K562 (cell line): Measurements from ENCODE around the gene USH2A. TPM values are rescaled to one million over a fixed set of nuclear protein-coding genes. Genes with fewer than 3 reads are reported as not detected.

Experiments used
- ATAC-seq: fragments of 200-7000 bp; cut with Tn5 transposase; 3 replicates; pipeline ENCODE4 v1.9.1; 2020; ENCODE audit warnings: moderate library complexity
- BruUV-seq: library from RNA; stranded (reverse); fragments of 400-500 nt; replicated peaks from 2 replicates; lab custom pipeline; 2021; lab: Mats Ljungman, UMichigan
- CTCF ChIA-PET: fragments of 300-600 bp; formaldehyde crosslinking; extraction: SDS; loops from one replicate; lab custom pipeline; 2021; ENCODE audit warnings: low intra/inter-chr PET ratio; lab: Yijun Ruan, JAX
- POLR2A ChIA-PET: fragments of 300-600, 350-650 bp; sonication (Branson Sonifier 250); formaldehyde crosslinking; extraction: SDS; loops from one replicate; lab custom pipeline; 2021; ENCODE audit warnings: antibody characterized with exemption, inconsistent platforms; lab: Yijun Ruan, JAX
- DNase-seq, 4 experiments: peaks; one replicate each; pipeline versions ENCODE4 v3.0.0 to v3.0.0-alpha.2; 2011 to 2018; ENCODE audit warnings: low spot score in 3 of 4, mixed read lengths in 3 of 4; ENCODE audit errors: extremely low read depth in 1 of 4
- FAIRE-seq: peaks from 2 replicates; lab custom pipeline; 2011; peaks lifted over from hg19 to GRCh38; lab: Jason Lieb, UNC
- H2AFZ ChIP-seq: 2 replicates; pipeline ENCODE4 v1.6.0; 2011; ENCODE audit warnings: low read depth, low read length, control low read depth, inconsistent platforms
- H3K27ac ChIP-seq: fragments of 200-600 bp; 3 replicates; pipeline ENCODE4 v1.8.0; 2011; ENCODE audit warnings: low read depth, mild to moderate bottlenecking, control low read depth, inconsistent platforms, low read length, moderate library complexity, mixed read lengths; ENCODE audit errors: extremely low read depth
- H3K27me3 ChIP-seq, 2 experiments: fragments of 300-600 bp in 1 of 2; 2 replicates in 1 of 2; 3 replicates in 1 of 2; pipeline versions ENCODE4 v1.6.0 to v1.8.0; 2011; ENCODE audit warnings: inconsistent platforms in 2 of 2, low read length in 2 of 2, mild to moderate bottlenecking in 1 of 2, mixed read lengths in 1 of 2, moderate library complexity in 1 of 2; ENCODE audit not compliant: control insufficient read depth in 2 of 2, insufficient read depth in 2 of 2
- H3K36me3 ChIP-seq: fragments of 300-600 bp; 3 replicates; pipeline ENCODE4 v1.8.0; 2011; ENCODE audit warnings: mild to moderate bottlenecking, low read length, inconsistent platforms; ENCODE audit not compliant: control insufficient read depth, insufficient read depth
- H3K4me1 ChIP-seq, 2 experiments: fragments of 200-600 bp in 1 of 2; replicated peaks in 1 of 2; 2 replicates in 1 of 2; 3 replicates in 1 of 2; pipeline versions ENCODE4 v1.5.1 to v1.8.0; 2011; ENCODE audit warnings: inconsistent platforms in 2 of 2, low read length in 2 of 2, mild to moderate bottlenecking in 1 of 2, mixed read lengths in 1 of 2, moderate library complexity in 1 of 2; ENCODE audit not compliant: control insufficient read depth in 2 of 2, insufficient read depth in 2 of 2
- H3K4me2 ChIP-seq: 2 replicates; pipeline ENCODE4 v1.6.1; 2011; ENCODE audit warnings: low read length, control low read depth, inconsistent platforms, mixed read lengths; ENCODE audit not compliant: insufficient read depth
- H3K4me3 ChIP-seq: fragments of 200-600 bp; sonication (generic), shearing (Covaris generic); 2 replicates; pipeline ENCODE4 v1.5.1; 2016; ENCODE audit warnings: control low read depth, inconsistent platforms
- H3K79me2 ChIP-seq: fragments of 200-600 bp; 3 replicates; pipeline ENCODE4 v1.8.0; 2011; ENCODE audit warnings: low read length, inconsistent platforms; ENCODE audit not compliant: control insufficient read depth, insufficient read depth
- H3K9ac ChIP-seq, 2 experiments: 2 replicates each; pipeline versions ENCODE4 v1.6.0 to v1.6.1; 2011; ENCODE audit warnings: low read depth in 2 of 2, low read length in 2 of 2, control low read depth in 1 of 2, inconsistent platforms in 1 of 2, mild to moderate bottlenecking in 1 of 2, mixed read lengths in 1 of 2; ENCODE audit not compliant: insufficient read depth in 1 of 2
- H3K9me1 ChIP-seq: one replicate; pipeline ENCODE4 v1.6.0; 2011; ENCODE audit warnings: inconsistent platforms, mild to moderate bottlenecking, low read length, moderate library complexity; ENCODE audit not compliant: control insufficient read depth, insufficient read depth
- H3K9me3 ChIP-seq: replicated peaks from 2 replicates; pipeline ENCODE4 v1.5.1; 2011; ENCODE audit warnings: low read depth, low read length, inconsistent platforms; ENCODE audit not compliant: control insufficient read depth, insufficient read depth
- H4K20me1 ChIP-seq: replicated peaks from 2 replicates; pipeline ENCODE4 v1.6.1; 2011; ENCODE audit warnings: low read length, inconsistent platforms, mixed read lengths; ENCODE audit not compliant: control insufficient read depth, insufficient read depth
- ATF1 ChIP-seq, 2 experiments: fragments of 450-650 bp in 1 of 2; IDR thresholded peaks; 2 replicates each; pipeline ENCODE4 v1.6.1; 2016; ENCODE audit warnings: missing compliant biosample characterization in 1 of 2, missing genetic modification characterization in 1 of 2
- CTCF ChIP-seq, 3 experiments: IDR thresholded peaks in 2 of 3; conservative IDR thresholded peaks in 1 of 3; 2 replicates each; pipeline ENCODE4 v1.5.1; 2011 to 2012; ENCODE audit warnings: low read length in 3 of 3, mild to moderate bottlenecking in 3 of 3, control low read depth in 2 of 3, improper control_type of control experiment in 1 of 3, inconsistent platforms in 1 of 3, low read depth in 1 of 3, mixed read lengths in 1 of 3, moderate library complexity in 1 of 3; ENCODE audit not compliant: insufficient read depth in 2 of 3
- CTCFL ChIP-seq: IDR thresholded peaks from 2 replicates; pipeline ENCODE4 v1.6.1; 2011; ENCODE audit warnings: borderline replicate concordance, low read depth, mild to moderate bottlenecking, moderate library complexity, low read length; ENCODE audit not compliant: insufficient read depth, poor library complexity, severe bottlenecking
- ETS2 ChIP-seq: IDR thresholded peaks from 2 replicates; pipeline ENCODE4 v1.6.1; 2016; ENCODE audit warnings: borderline replicate concordance, missing genetic modification characterization, mild to moderate bottlenecking, moderate library complexity, missing compliant biosample characterization; ENCODE audit not compliant: poor library complexity, severe bottlenecking
- FOXA3 ChIP-seq, 2 experiments: fragments of 450-650 bp in 1 of 2; sonication (generic) in 1 of 2; formaldehyde crosslinking; IDR thresholded peaks in 1 of 2; conservative IDR thresholded peaks in 1 of 2; 2 replicates each; pipeline versions ENCODE4 v1.4.0 to v1.8.0; 2020 to 2022; ENCODE audit warnings: mild to moderate bottlenecking in 2 of 2, missing genetic modification reagents in 1 of 2
- HNRNPL ChIP-seq: fragments of 200-400 bp; formaldehyde crosslinking; IDR thresholded peaks from 2 replicates; pipeline ENCODE4 v1.6.1; 2017; ENCODE audit warnings: low read depth, mild to moderate bottlenecking, low read length
- L3MBTL2 ChIP-seq: fragments of 450-650 bp; IDR thresholded peaks from 2 replicates; pipeline ENCODE4 v1.6.1; 2016; ENCODE audit warnings: mild to moderate bottlenecking, moderate library complexity
- MAFG ChIP-seq: fragments of 450-650 bp; conservative IDR thresholded peaks from 2 replicates; pipeline ENCODE4 v1.6.1; 2016; ENCODE audit warnings: missing genetic modification characterization, missing compliant biosample characterization
- NR2C2 ChIP-seq, 2 experiments: fragments of 200-800 bp in 1 of 2; sonication (Bioruptor generic) in 1 of 2; sonication (generic) in 1 of 2; formaldehyde crosslinking in 1 of 2; IDR thresholded peaks; 2 replicates each; pipeline versions ENCODE4 v1.6.1 to v1.8.0; 2016 to 2022; ENCODE audit warnings: mild to moderate bottlenecking in 1 of 2, missing compliant biosample characterization in 1 of 2, missing genetic modification characterization in 1 of 2, missing genetic modification reagents in 1 of 2
- POLR3G ChIP-seq: IDR thresholded peaks from 2 replicates; pipeline ENCODE4 v1.6.1; 2011; ENCODE audit not compliant: insufficient read length, insufficient replicate concordance; ENCODE audit errors: extremely low read depth
- SIN3B ChIP-seq: fragments of 450-650 bp; IDR thresholded peaks from 2 replicates; pipeline ENCODE4 v1.6.1; 2017; ENCODE audit warnings: low read depth, mild to moderate bottlenecking, moderate library complexity
- SNRNP70 ChIP-seq: fragments of 200-400 bp; formaldehyde crosslinking; optimal IDR thresholded peaks from 2 replicates; pipeline ENCODE3; 2017; ENCODE audit warnings: low read depth, low read length
- ZBTB26 ChIP-seq: fragments of 450-650 bp; formaldehyde crosslinking; IDR thresholded peaks from 2 replicates; pipeline ENCODE4 v1.4.0; 2022; ENCODE audit warnings: missing genetic modification characterization
- ZNF511 ChIP-seq: sonication (generic); formaldehyde crosslinking; IDR thresholded peaks from 2 replicates; pipeline ENCODE4 v1.8.0; 2022; ENCODE audit warnings: mild to moderate bottlenecking, missing genetic modification reagents
- WGBS: fragments of 100-300 bp; shearing (Covaris generic); methylation state at CpG from one replicate; pipeline ENCODE4 v1.1.6; 2016; ENCODE audit warnings: low coverage, mixed read lengths; ENCODE audit not compliant: insufficient coverage; ENCODE audit errors: missing lambda C conversion rate; 5-methylcytosine and 5-hydroxymethylcytosine counted together
- in situ Hi-C: fragments of 300-500 bp; cut with MboI; formaldehyde crosslinking; loops from 4 replicates; pipeline ENCODE4 v1.15.0; 2018; ENCODE audit warnings: inconsistent platforms, mixed read lengths
- intact Hi-C: fragments of 100-400 bp; cut with micrococcal nuclease; formaldehyde crosslinking; loops from 2 replicates; pipeline ENCODE4 v1.14.2; 2022
- polyA plus RNA-seq, 8 experiments: library from polyadenylated mRNA; depleted of rRNA in 4 of 8; stranded (reverse) in 5 of 8; unstranded in 3 of 8; fragments of >200 nt; fragmentation: Nextera tagmentation in 2 of 8; fragmentation: Illumina TruSeq in 1 of 8; extraction: Ambion mirVana in 2 of 8; extraction: Trizol in 1 of 8; gene quantifications; 2 replicates each; pipeline versions ENCODE4 v1.2.1 to v1.2.3, GENCODE V29; 2011 to 2014; ENCODE audit warnings: inconsistent platforms in 1 of 8, missing spikeins in 1 of 8
- total RNA-seq, 7 experiments: library from RNA; depleted of rRNA in 6 of 7; stranded (reverse); fragments of >200 nt in 6 of 7; fragmentation: Illumina TruSeq in 2 of 7; extraction: Trizol in 2 of 7; gene quantifications; 2 replicates each; pipeline versions ENCODE4 v1.2.1 to v1.2.3, GENCODE V29; 2011 to 2021; ENCODE audit warnings: low replicate concordance in 1 of 7

Gene USH2A
- total and polyA plus RNA-seq, 9 of the 15 experiments (the other 6 are each of a cell fraction or from before 2014, with no cell fraction given), result under 0.01 TPM; not detected in 7

GRCh38 chr1:216222288-216222687 is 201.0 kb downstream of the USH2A start (continued):
- TF ChIP-seq SIN3B (no peak), ATF1 (CRISPR knock-in tag; IDR thresholded peaks at IDR 0.05) (no peak), ATF1 (tag; IDR thresholded peaks at IDR 0.05) (no peak)

- H4K20me1 ChIP-seq, result no peaks in the 10 kb centered on the region
- ChIA-PET CTCF (no interaction called here), POLR2A (interaction anchor here (0.6 kb wide), 1 partner anchor 586 kb away, joined by 3 read pairs; no protein-coding TSS in a partner anchor)
- peak in 2 of 4 experiments; percentile 5 to 14 for DNase-seq
- no peak overlapping the region for H3K27ac ChIP-seq
- H3K79me2 ChIP-seq, result no peaks in the 10 kb centered on the region
- ATAC-seq, result peak; percentile 48; the same call in 1 of the 3 replicates
- H3K9me3 ChIP-seq, result no peaks in the 10 kb centered on the region; the same call in 1 of the 2 replicates
- 2% methylated on average over 6 of the region's 6 CpGs for WGBS
- intact Hi-C loops (no loop called here), in situ Hi-C loops (no loop called here)
- no peaks in the 10 kb centered on the region for H3K27me3 ChIP-seq
- H3K9me1 ChIP-seq, result no peaks in the 10 kb centered on the region
- no TSS peak for BruUV-seq
- H2AFZ ChIP-seq, result no peak overlapping the region
- H3K9ac ChIP-seq, result no peak overlapping the region
- no peaks in the 10 kb centered on the region for H3K4me1 ChIP-seq
- FAIRE-seq, result no peak
- peak overlapping the region; percentile 42 for H3K4me2 ChIP-seq
- no peaks in the 10 kb centered on the region for H3K36me3 ChIP-seq
- no peak overlapping the region for H3K4me3 ChIP-seq
- TF ChIP-seq HNRNPL (no peak), MAFG (tag) (no peak), ZBTB26 (CRISPR knock-in tag) (no peak), CTCF (IDR thresholded peaks at IDR 0.05 in 2 of 3, conservative IDR thresholded peaks at IDR 0.05 in 1 of 3; ENCODE audit: insufficient read depth in 2 of 3, low read depth in 1 of 3, low read length in 3 of 3) (0 out of 6 replicates have a peak, but pooled peaks of 2 of the 3 experiments have one; percentile 12 to 38), FOXA3 (CRISPR knock-in tag; conservative IDR thresholded peaks at IDR 0.05 in 1 of 2, IDR thresholded peaks at IDR 0.05 in 1 of 2) (no peak), POLR3G (no peak), ETS2 (tag) (no peak), L3MBTL2 (no peak), SNRNP70 (no peak), CTCFL (peak; percentile 5), ZNF511 (CRISPR knock-in tag) (no peak), NR2C2 (CRISPR knock-in tag; IDR thresholded peaks at IDR 0.05) (no peak), NR2C2 (tag; IDR thresholded peaks at IDR 0.05) (no peak)
Observed at GRCh38 chr1:216221260-216221700, 202.0 kb downstream of the USH2A start.
